SK-N-SH (cell line): Measurements from ENCODE around the gene SPRR1A. TPM values are rescaled to one million over a fixed set of nuclear protein-coding genes. Genes with fewer than 3 reads are reported as not detected.

Experiments used
- CTCF ChIA-PET: fragments of 300-600, 350-600 bp; formaldehyde crosslinking; extraction: SDS; loops from one replicate; lab custom pipeline; 2021; lab: Yijun Ruan, JAX
- POLR2A ChIA-PET: fragments of 350-600 bp; sonication (Branson Sonifier 250); formaldehyde crosslinking; extraction: SDS; loops from one replicate; lab custom pipeline; 2020; ENCODE audit warnings: antibody characterized with exemption, inconsistent platforms; lab: Yijun Ruan, JAX
- DNase-seq: peaks from one replicate; pipeline ENCODE4 v3.0.0; 2012
- H2AFZ ChIP-seq: fragments of 200-600 bp; sonication (generic); 2 replicates; pipeline ENCODE4 v1.8.1; 2016; ENCODE audit warnings: antibody characterized with exemption, mild to moderate bottlenecking, low read depth
- H3F3A ChIP-seq: fragments of 200-600 bp; sonication (generic); replicated peaks from 2 replicates; pipeline ENCODE3; 2016; ENCODE audit warnings: antibody characterized with exemption, mild to moderate bottlenecking; ENCODE audit not compliant: insufficient read depth
- H3K27ac ChIP-seq, 2 experiments: fragments of 200-500 bp in 1 of 2; fragments of 200-600 bp in 1 of 2; sonication (Bioruptor generic) in 1 of 2; sonication (generic), shearing (Covaris generic) in 1 of 2; 2 replicates each; pipeline versions ENCODE4 v1.5.1 to v1.6.1; 2014 to 2016; ENCODE audit warnings: low read depth in 2 of 2, inconsistent platforms in 1 of 2, low read length in 1 of 2, mild to moderate bottlenecking in 1 of 2, mixed read lengths in 1 of 2
- H3K27me3 ChIP-seq: fragments of 200-600 bp; sonication (generic), shearing (Covaris generic); 2 replicates; pipeline ENCODE4 v1.6.1; 2016; ENCODE audit warnings: mixed run types; ENCODE audit not compliant: insufficient read depth
- H3K36me3 ChIP-seq, 2 experiments: fragments of 200-500 bp in 1 of 2; fragments of 200-600 bp in 1 of 2; sonication (Bioruptor generic) in 1 of 2; sonication (generic) in 1 of 2; replicated peaks in 1 of 2; 2 replicates each; pipeline versions ENCODE3 to v1.5.1; 2014 to 2016; ENCODE audit warnings: low read length in 1 of 2, mild to moderate bottlenecking in 1 of 2; ENCODE audit not compliant: insufficient read depth in 2 of 2, control insufficient read depth in 1 of 2
- H3K4me1 ChIP-seq, 2 experiments: fragments of 200-500 bp in 1 of 2; fragments of 200-600 bp in 1 of 2; sonication (Bioruptor generic) in 1 of 2; sonication (generic), shearing (Covaris generic) in 1 of 2; 2 replicates each; pipeline versions ENCODE4 v1.5.1 to v1.6.1; 2014 to 2016; ENCODE audit warnings: low read depth in 1 of 2, low read length in 1 of 2, mixed run types in 1 of 2; ENCODE audit not compliant: insufficient read depth in 2 of 2, control insufficient read depth in 1 of 2
- H3K4me2 ChIP-seq: fragments of 200-600 bp; sonication (generic), shearing (Covaris generic); 2 replicates; pipeline ENCODE4 v1.6.1; 2017; ENCODE audit warnings: mixed run types
- H3K4me3 ChIP-seq, 2 experiments: fragments of 200-500 bp in 1 of 2; fragments of 200-600 bp in 1 of 2; sonication (Bioruptor generic) in 1 of 2; sonication (generic), shearing (Covaris generic) in 1 of 2; 2 replicates each; pipeline versions ENCODE4 v1.5.1 to v1.8.1; 2014 to 2016; ENCODE audit warnings: low read depth in 2 of 2, inconsistent platforms in 1 of 2, low read length in 1 of 2, mild to moderate bottlenecking in 1 of 2, mixed read lengths in 1 of 2, moderate library complexity in 1 of 2
- H3K79me2 ChIP-seq: fragments of 200-600 bp; sonication (generic); 2 replicates; pipeline ENCODE4 v1.8.1; 2017; ENCODE audit warnings: mild to moderate bottlenecking; ENCODE audit not compliant: insufficient read depth
- H3K9ac ChIP-seq: fragments of 200-600 bp; sonication (generic); 2 replicates; pipeline ENCODE4 v1.6.1; 2017; ENCODE audit warnings: mixed run types
- H3K9me2 ChIP-seq: fragments of 200-600 bp; sonication (generic); 2 replicates; pipeline ENCODE4 v1.6.1; 2017; ENCODE audit warnings: mixed run types
- H3K9me3 ChIP-seq: fragments of 200-600 bp; sonication (generic); 2 replicates; pipeline ENCODE4 v1.6.1; 2017; ENCODE audit warnings: mixed run types, mild to moderate bottlenecking, moderate library complexity
- H4K20me1 ChIP-seq: fragments of 200-600 bp; sonication (generic); 2 replicates; pipeline ENCODE4 v1.6.1; 2017; ENCODE audit warnings: mild to moderate bottlenecking, mixed run types; ENCODE audit not compliant: insufficient read depth
- ELF1 ChIP-seq: IDR thresholded peaks from 2 replicates; pipeline ENCODE4 v1.4.0; 2012
- FOSL2 ChIP-seq: IDR thresholded peaks from 2 replicates; pipeline ENCODE4 v1.4.0; 2012; ENCODE audit warnings: low read depth, mild to moderate bottlenecking, moderate library complexity, borderline replicate concordance
- FOXJ3 ChIP-seq: sonication (generic); formaldehyde crosslinking; IDR thresholded peaks from 2 replicates; pipeline ENCODE4 v1.5.1; 2020; ENCODE audit warnings: mild to moderate bottlenecking, missing genetic modification reagents
- FOXM1 ChIP-seq: IDR thresholded peaks from 2 replicates; pipeline ENCODE4 v1.4.0; 2012; ENCODE audit warnings: low read depth, mild to moderate bottlenecking
- GABPA ChIP-seq: IDR thresholded peaks from 2 replicates; pipeline ENCODE4 v1.4.0; 2012; ENCODE audit warnings: low read depth, mild to moderate bottlenecking
- GATA2 ChIP-seq: sonication (generic); formaldehyde crosslinking; IDR thresholded peaks from 2 replicates; pipeline ENCODE4 v1.5.0; 2020; ENCODE audit warnings: mild to moderate bottlenecking, missing genetic modification reagents
- JUND ChIP-seq: IDR thresholded peaks from 2 replicates; pipeline ENCODE4 v1.4.0; 2012
- MEF2A ChIP-seq: IDR thresholded peaks from 2 replicates; pipeline ENCODE4 v1.4.0; 2012; ENCODE audit warnings: low read depth, borderline replicate concordance
- NFIC ChIP-seq: IDR thresholded peaks from 2 replicates; pipeline ENCODE4 v1.4.0; 2012; ENCODE audit warnings: borderline replicate concordance
- POLR2AphosphoS5 ChIP-seq: IDR thresholded peaks from 2 replicates; pipeline ENCODE4 v1.6.1; 2012; ENCODE audit warnings: low read depth, low read length
- RAD21 ChIP-seq: IDR thresholded peaks from 2 replicates; pipeline ENCODE4 v1.6.1; 2012; ENCODE audit warnings: mild to moderate bottlenecking, low read length
- SIN3A ChIP-seq: IDR thresholded peaks from 2 replicates; pipeline ENCODE4 v1.6.1; 2012; ENCODE audit warnings: low read depth, mild to moderate bottlenecking, low read length, moderate library complexity, borderline replicate concordance
- TAF1 ChIP-seq: IDR thresholded peaks from 2 replicates; pipeline ENCODE4 v1.6.1; 2012; ENCODE audit warnings: low read depth, mild to moderate bottlenecking, low read length, moderate library complexity, borderline replicate concordance
- TCF12 ChIP-seq: IDR thresholded peaks from 2 replicates; pipeline ENCODE4 v1.4.0; 2012
- TEAD4 ChIP-seq: IDR thresholded peaks from 2 replicates; pipeline ENCODE4 v1.4.0; 2012; ENCODE audit warnings: mild to moderate bottlenecking, borderline replicate concordance; ENCODE audit not compliant: insufficient read depth
- YY1 ChIP-seq: IDR thresholded peaks from 2 replicates; pipeline ENCODE4 v1.4.0; 2012; ENCODE audit warnings: low read depth, mild to moderate bottlenecking
- WGBS: methylation state at CpG from one replicate; pipeline ENCODE4 v1.1.6; 2017; ENCODE audit warnings: low lambda C conversion rate; 5-methylcytosine and 5-hydroxymethylcytosine counted together
- polyA plus RNA-seq, 3 experiments: library from polyadenylated mRNA; depleted of rRNA; stranded (reverse); fragments of >200 nt; gene quantifications; 2 replicates each; pipeline ENCODE4 v1.2.3, GENCODE V29; 2012
- TF ChIP-seq, protein P1 (sequence below): fragments of 200-600 bp; sonication (generic); IDR thresholded peaks from 2 replicates; pipeline ENCODE4 v1.6.1; 2017; ENCODE audit warnings: antibody characterized with exemption, mild to moderate bottlenecking, moderate library complexity
- TF ChIP-seq, protein P2 (sequence below): IDR thresholded peaks from 2 replicates; pipeline ENCODE4 v1.4.0; 2012; ENCODE audit warnings: low read depth
- TF ChIP-seq, protein P3 (sequence below): fragments of 150-350 bp; IDR thresholded peaks from 2 replicates; pipeline ENCODE4 v1.6.1; 2017; ENCODE audit warnings: antibody characterized with exemption, low read length, low read depth, borderline replicate concordance
- TF ChIP-seq, protein P4 (sequence below): fragments of 150-350 bp; IDR thresholded peaks from 2 replicates; pipeline ENCODE4 v1.6.1; 2016; ENCODE audit warnings: mild to moderate bottlenecking, low read depth, low read length
- TF ChIP-seq, protein P5 (sequence below): IDR thresholded peaks from 2 replicates; pipeline ENCODE4 v1.4.0; 2012; ENCODE audit warnings: low read depth, borderline replicate concordance
- TF ChIP-seq, protein P6 (sequence below): IDR thresholded peaks from 2 replicates; pipeline ENCODE4; 2012

The SPRR1A gene
- polyA plus RNA-seq, 1 of the 3 experiments (the other 2 are of a cell fraction): not detected

DNA sequence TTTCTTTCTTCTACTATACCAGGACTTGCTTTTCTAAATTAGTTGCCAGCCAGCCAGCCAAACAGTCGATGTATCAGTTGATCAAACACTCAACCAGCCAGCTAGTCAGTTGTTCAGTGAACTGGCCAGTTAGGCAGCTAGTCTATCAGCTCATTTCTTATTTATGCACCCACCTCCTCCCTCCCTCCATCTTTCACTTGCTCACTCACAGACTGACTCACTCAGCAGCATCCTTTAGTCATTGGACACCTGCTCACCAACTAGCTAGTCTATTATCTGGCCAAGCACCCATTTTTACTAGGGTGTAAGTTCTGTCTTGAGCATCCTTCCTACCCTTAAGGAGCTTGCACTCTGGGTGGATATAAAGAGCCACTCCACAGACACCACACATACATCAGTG lies 19.3 kb upstream of the SPRR1A start:
- CTCF ChIA-PET: no interaction called here

DNA sequence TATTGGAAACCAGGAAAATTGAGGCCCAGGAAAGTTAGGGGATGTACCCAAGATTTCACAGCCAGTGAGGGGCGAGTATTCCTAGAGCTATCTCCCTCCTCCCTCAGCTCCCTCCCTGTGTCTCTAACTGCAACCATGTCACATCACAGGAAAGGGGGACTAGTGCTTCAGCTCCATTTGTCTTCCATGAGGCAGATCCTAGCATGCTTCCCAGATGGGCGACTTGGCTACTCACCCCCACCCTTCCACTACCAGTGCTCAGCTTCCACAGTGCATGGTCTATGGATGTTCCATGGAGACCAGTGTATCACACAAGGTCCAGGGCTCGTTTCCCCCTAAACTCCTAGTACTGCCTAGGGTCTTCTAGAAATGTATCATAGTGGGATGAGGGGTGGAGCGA lies 18.0 kb upstream of the SPRR1A start:
- no peak overlapping the region for H3K9ac ChIP-seq
- no peaks in the 10 kb centered on the region; the same call in 1 of the 2 replicates for H3K27me3 ChIP-seq
- no peak overlapping the region for H2AFZ ChIP-seq
- H3F3A ChIP-seq: no peaks in the 10 kb centered on the region
- H3K4me2 ChIP-seq: no peak overlapping the region
- H3K27ac ChIP-seq: no peak overlapping the region
- no peaks in the 10 kb centered on the region for H3K9me3 ChIP-seq
- 0% methylated on average over 4 of the region's 4 CpGs for WGBS
- H3K4me3 ChIP-seq: no peak overlapping the region
- H3K79me2 ChIP-seq: no peaks in the 10 kb centered on the region
- no peaks in the 10 kb centered on the region for H3K4me1 ChIP-seq
- no peak for DNase-seq
- ChIA-PET CTCF (no interaction called here), POLR2A (no interaction called here)
- no peaks in the 10 kb centered on the region for H4K20me1 ChIP-seq
- no peaks in the 10 kb centered on the region for H3K36me3 ChIP-seq
- no peaks in the 10 kb centered on the region for H3K9me2 ChIP-seq
- TF ChIP-seq TAF1 (no peak), FOSL2 (no peak), TCF12 (no peak), RAD21 (no peak), YY1 (no peak), TEAD4 (no peak), GABPA (no peak), FOXM1 (no peak)
- TF ChIP-seq, protein P1, sequence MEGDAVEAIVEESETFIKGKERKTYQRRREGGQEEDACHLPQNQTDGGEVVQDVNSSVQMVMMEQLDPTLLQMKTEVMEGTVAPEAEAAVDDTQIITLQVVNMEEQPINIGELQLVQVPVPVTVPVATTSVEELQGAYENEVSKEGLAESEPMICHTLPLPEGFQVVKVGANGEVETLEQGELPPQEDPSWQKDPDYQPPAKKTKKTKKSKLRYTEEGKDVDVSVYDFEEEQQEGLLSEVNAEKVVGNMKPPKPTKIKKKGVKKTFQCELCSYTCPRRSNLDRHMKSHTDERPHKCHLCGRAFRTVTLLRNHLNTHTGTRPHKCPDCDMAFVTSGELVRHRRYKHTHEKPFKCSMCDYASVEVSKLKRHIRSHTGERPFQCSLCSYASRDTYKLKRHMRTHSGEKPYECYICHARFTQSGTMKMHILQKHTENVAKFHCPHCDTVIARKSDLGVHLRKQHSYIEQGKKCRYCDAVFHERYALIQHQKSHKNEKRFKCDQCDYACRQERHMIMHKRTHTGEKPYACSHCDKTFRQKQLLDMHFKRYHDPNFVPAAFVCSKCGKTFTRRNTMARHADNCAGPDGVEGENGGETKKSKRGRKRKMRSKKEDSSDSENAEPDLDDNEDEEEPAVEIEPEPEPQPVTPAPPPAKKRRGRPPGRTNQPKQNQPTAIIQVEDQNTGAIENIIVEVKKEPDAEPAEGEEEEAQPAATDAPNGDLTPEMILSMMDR: no peak
- TF ChIP-seq, protein P2, sequence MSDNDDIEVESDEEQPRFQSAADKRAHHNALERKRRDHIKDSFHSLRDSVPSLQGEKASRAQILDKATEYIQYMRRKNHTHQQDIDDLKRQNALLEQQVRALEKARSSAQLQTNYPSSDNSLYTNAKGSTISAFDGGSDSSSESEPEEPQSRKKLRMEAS: no peak
- TF ChIP-seq, protein P3, sequence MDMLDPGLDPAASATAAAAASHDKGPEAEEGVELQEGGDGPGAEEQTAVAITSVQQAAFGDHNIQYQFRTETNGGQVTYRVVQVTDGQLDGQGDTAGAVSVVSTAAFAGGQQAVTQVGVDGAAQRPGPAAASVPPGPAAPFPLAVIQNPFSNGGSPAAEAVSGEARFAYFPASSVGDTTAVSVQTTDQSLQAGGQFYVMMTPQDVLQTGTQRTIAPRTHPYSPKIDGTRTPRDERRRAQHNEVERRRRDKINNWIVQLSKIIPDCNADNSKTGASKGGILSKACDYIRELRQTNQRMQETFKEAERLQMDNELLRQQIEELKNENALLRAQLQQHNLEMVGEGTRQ: no peak
- TF ChIP-seq, protein P4, sequence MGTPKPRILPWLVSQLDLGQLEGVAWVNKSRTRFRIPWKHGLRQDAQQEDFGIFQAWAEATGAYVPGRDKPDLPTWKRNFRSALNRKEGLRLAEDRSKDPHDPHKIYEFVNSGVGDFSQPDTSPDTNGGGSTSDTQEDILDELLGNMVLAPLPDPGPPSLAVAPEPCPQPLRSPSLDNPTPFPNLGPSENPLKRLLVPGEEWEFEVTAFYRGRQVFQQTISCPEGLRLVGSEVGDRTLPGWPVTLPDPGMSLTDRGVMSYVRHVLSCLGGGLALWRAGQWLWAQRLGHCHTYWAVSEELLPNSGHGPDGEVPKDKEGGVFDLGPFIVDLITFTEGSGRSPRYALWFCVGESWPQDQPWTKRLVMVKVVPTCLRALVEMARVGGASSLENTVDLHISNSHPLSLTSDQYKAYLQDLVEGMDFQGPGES: no peak

More for the DNA sequence above, 19.3 kb upstream of the SPRR1A start:
- POLR2A ChIA-PET: no interaction called here
- Histone ChIP-seq H3K9ac (no peak overlapping the region), H3K9me2 (no peaks in the 10 kb centered on the region), H3K9me3 (no peaks in the 10 kb centered on the region), H3K36me3 (no peaks in the 10 kb centered on the region), H4K20me1 (no peaks in the 10 kb centered on the region), H3K4me3 (no peak overlapping the region), H2AFZ (no peak overlapping the region), H3F3A (no peaks in the 10 kb centered on the region), H3K4me2 (no peak overlapping the region), H3K4me1 (no peaks in the 10 kb centered on the region), H3K79me2 (no peaks in the 10 kb centered on the region), H3K27me3 (peaks cover 10% of the 10 kb centered on the region; the same call in 1 of the 2 replicates), H3K27ac (no peak overlapping the region)
- 0% methylated on average over 1 of the region's 1 CpG for WGBS
- DNase-seq: no peak
- TF ChIP-seq MEF2A (no peak), SIN3A (no peak), NFIC (no peak), JUND (no peak), FOXJ3 (no peak), GATA2 (CRISPR knock-in tag) (no peak), POLR2AphosphoS5 (no peak), FOSL2 (no peak), TCF12 (no peak), ELF1 (no peak), FOXM1 (no peak)
- TF ChIP-seq, protein P4: no peak
- TF ChIP-seq, protein P5, sequence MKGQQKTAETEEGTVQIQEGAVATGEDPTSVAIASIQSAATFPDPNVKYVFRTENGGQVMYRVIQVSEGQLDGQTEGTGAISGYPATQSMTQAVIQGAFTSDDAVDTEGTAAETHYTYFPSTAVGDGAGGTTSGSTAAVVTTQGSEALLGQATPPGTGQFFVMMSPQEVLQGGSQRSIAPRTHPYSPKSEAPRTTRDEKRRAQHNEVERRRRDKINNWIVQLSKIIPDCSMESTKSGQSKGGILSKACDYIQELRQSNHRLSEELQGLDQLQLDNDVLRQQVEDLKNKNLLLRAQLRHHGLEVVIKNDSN: no peak
- TF ChIP-seq, protein P6, sequence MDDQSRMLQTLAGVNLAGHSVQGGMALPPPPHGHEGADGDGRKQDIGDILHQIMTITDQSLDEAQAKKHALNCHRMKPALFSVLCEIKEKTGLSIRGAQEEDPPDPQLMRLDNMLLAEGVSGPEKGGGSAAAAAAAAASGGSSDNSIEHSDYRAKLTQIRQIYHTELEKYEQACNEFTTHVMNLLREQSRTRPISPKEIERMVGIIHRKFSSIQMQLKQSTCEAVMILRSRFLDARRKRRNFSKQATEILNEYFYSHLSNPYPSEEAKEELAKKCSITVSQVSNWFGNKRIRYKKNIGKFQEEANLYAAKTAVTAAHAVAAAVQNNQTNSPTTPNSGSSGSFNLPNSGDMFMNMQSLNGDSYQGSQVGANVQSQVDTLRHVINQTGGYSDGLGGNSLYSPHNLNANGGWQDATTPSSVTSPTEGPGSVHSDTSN: no peak
